Stimulated activated CD8-positive, alpha-beta memory T cell treated with anti-CD3 and anti-CD28 coated beads, Interleukin-15, amount 100 ng/mL, for 1 hour (primary cell): Measurements from ENCODE around the gene SLC27A1.
A peak's percentile ranks its signal among the peaks of the same experiment; 100 is the strongest.

Source experiments
- DNase-seq: peaks from one replicate; pipeline ENCODE4 v3.0.0-alpha.2; 2020; ENCODE audit warnings: low read depth

The SLC27A1 gene

DNA sequence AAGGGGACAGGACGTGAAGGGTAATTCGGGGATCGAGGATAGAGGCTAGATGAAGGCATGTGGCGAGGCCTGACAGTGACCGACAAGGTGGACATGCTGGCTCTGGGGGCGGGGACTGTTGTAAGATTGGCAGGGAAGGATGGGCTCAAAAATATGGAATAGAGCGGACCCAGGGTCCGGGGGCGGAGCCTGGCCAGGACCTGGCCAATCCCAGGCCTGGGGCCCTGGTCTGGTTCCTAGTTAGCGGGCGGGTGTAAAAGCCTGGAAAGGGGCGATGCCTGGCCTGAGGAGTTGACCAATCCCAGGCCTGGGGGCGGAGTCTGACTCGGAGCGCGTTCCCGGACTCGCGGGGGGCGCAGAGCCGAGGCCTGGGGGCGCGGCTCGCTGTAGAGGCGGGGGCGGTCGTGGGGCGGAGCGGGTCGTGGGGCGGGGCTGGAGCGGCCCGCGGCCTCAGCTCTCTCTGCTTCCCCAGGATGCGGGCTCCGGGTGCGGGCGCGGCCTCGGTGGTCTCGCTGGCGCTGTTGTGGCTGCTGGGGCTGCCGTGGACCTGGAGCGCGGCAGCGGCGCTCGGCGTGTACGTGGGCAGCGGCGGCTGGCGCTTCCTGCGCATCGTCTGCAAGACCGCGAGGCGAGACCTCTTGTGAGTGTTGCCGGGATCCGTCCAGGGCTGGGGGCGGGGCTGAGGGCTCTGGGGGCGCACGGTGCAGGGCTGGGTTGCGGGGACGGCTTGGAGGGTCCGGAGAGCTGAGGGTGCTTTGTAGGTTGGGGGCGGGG lies at the start of gene SLC27A1:
TSS of gene SLC27A1 (plus strand) at position 457 of the 774 bp plus-strand sequence. CDS start at position 474, 17 bp downstream.
- DNase-seq: peak; percentile 75

DNA sequence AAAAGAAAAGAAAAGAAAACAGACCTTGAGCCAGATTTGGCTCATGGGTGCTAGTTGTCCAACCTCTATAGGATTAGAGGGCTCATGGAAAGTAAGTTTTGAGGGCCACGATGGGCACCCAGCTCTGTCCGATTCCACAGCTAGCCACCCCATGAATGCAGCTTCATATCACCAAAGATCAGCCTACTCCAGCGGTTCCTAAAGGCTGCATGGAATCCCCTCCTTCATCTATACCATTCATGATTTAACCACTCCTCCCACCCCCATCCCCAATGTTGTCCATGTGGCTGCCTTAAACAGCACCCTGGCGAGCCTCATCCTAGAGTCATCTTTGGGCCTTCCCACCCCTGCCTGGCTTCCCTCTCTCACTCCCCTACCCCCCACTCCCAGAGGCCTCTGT lies 48.4 kb upstream of the SLC27A1 start:
- no peak for DNase-seq

DNA sequence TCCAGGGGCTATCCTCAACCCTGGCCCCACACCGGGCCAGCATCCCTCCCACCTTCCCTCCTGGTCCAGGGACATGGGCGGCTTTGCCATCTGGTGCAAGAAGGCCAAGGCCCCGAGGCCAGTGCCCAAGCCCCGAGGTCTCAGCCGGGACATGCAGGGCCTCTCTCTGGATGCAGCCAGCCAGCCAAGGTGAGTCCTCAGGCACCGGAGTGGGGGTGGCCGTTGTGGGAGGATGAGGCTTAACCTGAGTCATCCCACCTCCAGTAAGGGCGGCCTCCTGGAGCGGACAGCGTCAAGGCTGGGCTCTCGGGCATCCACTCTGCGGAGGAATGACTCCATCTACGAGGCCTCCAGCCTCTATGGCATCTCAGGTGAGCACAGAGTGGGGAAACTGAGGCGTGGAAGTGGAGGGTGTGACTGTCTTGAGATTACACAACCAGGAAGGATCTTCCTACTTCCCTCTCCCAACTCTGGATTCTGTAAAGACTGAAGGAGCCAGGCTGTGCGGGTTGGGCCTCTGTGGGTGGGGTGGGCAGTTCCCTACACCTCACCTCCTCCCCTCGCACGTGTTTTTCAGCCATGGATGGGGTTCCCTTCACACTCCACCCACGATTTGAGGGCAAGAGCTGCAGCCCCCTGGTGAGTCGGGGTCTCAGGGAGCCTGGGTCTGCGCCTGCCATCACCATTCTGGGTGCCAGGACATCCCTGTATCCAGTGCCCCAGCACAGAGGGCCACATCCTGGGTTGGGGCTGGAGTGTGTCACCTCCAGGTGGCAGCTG lies 46.7 kb upstream of the SLC27A1 start:
- DNase-seq: no peak

DNA sequence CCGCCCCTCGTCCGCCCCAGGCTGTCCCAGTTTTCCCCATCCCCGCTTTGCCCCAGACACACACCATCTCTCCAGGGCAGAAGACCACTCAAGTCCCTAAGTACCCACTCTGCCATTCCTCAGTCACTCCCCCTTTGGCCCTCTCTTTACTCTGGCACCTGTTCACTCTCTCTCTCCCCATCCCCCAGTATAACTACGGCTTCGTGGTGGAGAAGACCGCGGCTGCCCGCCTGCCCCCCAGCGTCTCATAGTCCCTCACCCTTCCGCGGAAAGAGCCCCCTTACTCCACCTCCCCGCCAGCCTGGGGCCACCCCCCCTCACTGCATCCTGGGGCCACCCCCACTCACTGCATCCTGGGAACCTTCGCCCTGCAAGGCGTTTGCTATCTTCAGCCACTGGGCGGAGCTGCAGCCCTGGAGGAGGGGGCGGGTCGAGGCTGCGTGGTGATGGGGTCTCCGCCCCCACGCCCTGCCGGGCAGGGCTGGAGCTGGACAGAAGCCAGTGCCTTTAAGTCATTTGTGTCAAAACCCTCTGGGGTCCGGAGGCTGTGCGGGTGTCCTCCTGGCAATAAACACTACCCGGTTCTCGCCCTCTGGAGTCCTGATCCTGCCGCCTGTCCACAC lies 45.5 kb upstream of the SLC27A1 start:
- no peak for DNase-seq

DNA sequence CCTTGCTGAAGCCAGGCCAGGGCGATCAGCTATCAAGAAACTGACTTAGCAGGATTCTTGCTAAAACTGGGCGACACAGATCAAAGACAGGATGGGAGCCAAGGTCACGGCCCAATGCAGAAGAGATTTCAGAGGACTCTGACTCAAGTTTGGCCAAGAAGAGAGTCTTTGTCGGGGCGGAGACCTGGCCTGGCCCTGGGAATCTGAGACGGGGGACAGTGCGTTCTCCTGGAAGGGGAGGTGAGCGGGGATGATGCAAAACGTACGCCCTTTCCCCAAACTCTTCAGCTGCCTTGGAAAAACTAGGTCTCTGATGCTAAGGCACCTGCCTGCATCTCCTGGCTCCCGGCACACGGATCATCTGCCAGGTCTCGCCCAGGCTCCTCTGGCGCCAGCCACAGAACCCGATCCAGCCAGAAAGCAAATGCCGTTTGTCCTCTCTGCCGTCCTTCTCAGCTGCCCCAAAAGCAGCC lies 40.6 kb upstream of the SLC27A1 start:
- DNase-seq: no peak

DNA sequence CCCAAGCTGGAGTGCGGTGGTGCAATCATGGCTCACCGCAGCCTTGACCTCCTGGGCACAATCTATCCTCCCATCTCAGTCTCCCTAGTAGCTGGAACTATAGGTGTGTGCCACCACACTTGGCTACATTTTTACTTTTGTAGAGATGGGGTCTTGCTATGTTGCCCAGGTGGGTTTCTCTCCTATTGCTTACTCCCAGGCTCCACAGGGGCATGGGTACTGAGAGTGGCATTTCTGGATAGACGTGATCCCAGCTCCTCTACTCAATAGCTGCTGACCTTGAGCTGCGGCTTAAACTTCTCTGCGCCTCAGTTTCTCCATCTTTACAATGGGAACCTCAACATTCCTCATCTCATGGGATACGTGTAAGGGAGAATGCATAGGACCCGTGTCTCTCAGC lies 38.9 kb upstream of the SLC27A1 start:
- DNase-seq: no peak

DNA sequence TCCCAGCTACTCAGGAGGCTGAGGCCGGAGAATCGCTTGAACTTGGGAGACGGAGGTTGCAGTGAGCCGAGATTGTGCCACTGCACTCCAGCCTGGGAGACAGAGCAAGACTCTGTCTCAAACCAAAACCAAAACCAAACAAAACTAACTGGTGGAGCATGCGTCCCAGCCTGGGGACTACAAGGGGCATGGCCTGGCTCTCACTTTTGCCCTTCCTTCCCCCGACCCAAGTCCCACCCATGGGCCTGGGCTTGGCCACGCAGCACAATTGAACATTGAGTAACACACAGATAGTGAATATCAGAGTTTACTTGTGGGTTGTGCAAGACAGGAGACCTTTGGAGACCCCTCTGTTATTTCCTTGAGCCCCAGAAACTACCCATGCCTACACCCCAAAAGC lies 35.1 kb upstream of the SLC27A1 start:
- DNase-seq: no peak

DNA sequence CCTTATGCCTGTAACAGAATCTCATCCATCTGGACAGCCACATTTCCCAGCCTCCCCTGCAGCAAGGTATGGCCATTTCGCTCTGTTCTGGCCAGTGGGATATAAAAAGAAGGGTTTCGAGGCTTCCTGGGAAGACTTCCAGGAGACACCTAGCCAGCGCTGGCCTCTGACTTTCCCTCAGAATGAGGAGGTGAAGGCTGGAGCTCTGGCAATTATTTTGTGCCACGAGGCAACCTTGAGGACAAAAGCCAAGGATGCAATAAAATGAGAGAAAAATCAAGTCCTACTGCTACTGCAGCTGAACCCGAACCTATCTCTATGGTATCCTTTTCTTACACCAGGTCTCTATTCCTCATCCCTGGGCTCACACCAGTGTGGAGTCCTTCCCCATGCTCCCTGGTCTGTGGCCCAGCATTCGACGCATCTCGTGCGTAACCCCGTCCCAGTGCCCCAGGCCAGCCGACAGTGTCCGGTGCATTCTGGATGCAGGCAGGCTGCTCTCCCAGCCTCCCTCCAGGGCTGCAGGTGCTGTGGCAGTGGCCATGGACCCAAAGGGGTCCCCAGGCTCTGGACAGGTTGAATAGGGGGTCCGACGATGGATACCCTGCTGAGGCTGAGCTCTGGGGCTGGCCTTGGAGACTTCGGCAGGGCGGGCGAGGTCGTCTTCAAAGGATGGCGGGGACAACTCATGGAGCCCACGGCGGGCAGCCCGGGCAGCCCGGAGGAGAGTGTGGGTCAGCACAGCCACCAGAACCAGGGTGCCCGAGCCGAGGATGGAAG lies 34.0 kb upstream of the SLC27A1 start:
- DNase-seq: no peak

DNA sequence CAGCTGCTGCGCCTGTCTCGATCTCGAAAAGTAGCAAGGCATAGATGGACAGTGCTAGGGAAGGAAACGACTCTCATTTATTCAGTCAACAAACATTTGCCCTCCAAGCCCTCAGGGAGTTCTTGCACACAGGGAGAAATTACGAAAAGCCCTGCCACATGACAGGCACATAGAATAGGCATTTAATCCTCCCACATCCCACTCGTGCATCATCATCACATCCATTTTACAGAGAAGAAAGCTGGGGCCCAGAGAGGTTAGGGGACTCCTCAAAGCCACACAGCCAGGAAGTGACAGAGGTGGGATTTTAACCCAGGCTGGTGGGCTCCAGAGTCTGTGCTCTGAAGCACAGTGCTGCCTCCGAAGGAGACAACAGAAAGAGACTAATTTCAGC lies 33.5 kb upstream of the SLC27A1 start:
- DNase-seq: no peak

DNA sequence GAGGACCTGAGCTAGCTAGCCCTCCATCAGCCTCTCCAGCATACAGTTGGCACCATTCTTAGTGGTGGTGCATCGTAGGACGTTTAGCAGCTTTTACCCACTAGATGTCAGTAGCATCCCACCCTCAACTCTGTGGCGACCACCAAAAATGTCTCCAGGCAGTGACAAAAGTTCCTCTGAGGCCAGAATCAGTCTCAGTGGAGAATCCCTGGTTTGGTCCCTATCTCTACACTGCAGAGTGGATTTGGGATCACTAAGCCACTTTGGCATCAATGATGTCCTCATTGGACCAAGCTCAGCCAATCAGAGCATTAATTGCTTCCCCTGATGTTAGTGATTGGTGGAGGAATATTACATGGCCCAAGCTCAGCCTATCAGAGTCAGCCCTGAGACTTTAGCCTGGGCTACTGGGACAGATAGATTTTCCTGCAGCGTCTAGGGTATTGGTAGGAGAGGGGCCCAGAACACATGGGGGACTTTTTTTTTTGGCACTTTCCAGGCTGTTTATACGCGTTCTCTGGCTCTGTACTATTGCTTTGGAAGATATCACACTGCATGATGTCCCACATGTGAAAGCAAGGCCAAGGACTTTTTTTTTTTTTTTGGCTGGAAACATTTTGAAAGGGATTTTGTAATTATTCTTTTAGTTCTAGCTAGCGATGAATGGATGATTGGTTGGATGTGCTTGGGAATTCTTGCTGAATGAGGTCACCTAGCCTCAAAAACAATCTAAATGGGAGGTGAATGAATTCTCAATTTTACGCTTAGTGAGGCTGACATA lies 28.9 kb upstream of the SLC27A1 start:
- no peak for DNase-seq

DNA sequence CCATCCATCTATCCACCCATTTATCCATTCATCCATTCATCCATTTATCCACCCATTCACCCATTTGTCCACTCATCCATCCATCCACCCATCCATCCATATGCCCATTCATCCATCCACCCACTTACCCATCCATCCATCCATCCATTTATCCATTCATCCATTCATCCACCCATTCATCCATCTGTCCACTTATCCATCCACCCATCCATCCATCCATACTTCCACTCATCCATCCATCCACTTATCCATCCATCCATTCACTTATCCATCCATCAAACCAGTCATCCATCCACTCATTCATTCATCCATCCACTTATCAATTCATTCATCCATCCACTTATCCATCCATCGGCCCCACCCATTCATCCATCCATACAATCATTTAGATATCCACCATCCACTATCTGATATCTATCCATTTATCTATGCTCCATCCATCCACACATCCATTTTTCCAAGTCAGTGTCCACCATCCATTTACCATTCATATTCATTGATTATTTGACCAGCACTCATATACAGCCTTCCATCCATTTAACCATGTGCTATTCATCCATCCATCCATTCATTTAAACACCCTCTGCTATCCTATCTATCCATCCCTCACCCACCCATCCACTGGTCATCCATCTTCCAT lies 24.7 kb upstream of the SLC27A1 start:
- no peak for DNase-seq

DNA sequence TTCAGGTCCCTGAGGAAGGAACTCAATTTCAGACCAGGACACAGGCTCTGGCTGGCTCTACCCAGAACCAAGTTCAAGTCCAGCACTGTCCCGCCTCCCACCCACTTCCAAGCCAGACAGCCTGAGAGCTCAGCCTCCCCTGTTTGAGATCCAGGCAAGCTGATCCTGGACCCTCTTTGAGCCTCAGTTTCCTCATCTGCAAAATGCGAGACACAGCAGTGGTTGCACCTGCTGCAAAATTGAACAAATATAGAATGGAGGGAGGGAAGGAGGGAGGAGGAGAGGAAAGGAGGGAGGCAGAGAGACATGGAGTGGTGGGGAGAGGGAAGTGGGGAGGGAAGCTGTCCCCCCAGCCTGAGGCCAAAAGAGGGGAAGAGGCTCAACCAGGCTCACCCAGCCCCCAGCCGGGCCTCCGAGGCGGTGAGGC lies 22.6 kb upstream of the SLC27A1 start:
- no peak for DNase-seq

DNA sequence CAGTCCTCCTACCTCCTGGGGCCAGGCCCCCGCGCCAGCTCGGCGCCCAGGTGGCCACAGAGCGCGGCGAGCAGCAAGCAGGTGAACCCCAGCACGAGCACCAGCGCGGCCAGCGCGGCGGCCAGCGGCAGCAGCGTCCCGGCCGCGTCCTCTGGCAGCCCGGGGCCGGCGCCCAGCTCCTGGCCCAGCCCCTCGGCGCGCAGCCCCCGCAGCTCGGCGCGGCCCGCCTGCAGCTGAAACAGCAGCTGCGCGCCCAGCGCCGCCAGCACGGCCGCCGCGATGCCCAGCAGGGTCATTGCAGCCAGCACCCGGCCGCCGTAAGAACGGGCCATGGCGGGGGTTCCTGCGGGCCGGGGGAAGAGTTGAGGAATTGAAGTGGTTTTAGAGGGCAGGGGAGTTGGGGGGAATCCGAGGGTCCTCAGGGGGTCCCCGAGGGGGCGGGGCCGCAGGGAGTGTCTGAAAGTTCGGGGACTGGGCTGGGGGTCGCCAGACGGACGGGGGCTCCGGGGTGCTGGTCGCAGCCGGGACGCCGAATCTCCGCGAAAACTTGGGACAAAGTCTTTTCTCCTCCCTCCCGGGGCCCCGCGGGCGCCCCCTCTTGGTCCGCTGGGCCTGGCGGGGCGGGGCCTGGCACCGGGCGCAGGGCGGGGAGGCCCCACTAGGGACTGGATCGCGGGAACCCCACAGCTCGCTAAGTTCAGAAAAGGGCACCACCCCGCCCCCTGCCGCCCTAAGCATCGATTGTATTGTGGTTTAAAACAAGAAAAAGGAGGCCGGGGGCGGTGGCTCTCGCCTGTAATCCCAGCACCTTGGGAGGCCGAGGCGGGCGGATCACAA lies 22.0 kb upstream of the SLC27A1 start, which contains the start of gene TMEM221:
TSS of gene TMEM221 (minus strand) at position 538 of the 837 bp plus-strand sequence. CDS start at position 332, 206 bp downstream.
- DNase-seq: no peak

DNA sequence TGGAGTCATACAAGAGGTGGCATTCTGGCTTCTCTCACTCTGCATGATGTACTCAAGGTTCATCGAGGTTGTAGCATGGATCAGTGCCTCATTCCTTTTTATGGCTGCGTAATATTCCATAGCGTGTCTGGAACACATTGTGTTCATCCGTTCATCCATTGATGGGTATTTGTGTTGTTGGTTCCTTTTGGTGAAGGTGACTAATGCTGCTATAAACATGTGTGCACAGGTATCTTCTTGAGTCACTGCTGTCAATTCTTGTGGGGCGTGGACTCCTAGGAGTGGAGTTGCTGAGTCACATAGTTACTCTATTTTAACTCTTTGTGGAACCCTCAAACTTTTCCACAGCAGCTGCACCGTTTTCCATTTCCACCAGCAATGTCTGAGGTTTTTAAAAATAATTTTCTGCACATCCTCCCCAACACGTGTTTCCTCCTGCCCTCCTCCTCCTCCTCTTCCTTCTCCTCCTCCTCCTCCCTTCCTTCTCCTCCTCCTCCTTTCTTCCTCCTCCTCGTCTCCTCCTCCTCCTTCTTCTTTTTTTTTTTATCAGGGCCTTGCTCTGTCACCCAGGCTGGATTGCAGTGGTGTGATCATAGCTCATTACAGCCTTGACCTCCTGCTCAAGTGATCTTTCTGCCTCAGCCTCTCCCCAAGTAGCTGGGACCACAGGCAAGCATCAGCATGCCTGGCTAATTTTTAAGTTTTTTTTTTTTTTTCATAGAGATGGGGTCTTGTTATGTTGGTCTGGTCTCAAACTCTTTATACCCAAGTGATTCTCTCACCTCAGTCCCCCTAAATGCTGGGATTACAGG lies 19.9 kb upstream of the SLC27A1 start:
- DNase-seq: no peak

DNA sequence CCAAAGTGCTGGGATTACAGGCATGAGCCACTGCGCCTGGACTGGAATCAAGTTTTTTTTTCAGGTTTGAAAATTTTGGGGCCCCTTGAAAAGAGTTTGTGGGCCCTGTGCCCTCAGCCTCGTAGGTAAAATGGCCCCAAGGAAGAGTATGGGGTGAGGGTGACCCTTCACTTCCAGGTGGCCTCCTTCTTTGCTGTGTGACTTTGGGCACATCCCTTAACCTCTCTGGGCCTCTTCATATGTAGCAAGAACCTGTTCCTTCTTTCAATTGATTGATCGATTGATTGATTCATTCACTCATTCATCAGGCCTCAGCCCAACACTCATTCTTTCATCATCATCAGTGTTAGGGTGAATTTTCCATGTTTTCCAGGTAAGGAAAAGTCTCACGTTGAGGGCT lies 18.5 kb upstream of the SLC27A1 start:
- no peak for DNase-seq

DNA sequence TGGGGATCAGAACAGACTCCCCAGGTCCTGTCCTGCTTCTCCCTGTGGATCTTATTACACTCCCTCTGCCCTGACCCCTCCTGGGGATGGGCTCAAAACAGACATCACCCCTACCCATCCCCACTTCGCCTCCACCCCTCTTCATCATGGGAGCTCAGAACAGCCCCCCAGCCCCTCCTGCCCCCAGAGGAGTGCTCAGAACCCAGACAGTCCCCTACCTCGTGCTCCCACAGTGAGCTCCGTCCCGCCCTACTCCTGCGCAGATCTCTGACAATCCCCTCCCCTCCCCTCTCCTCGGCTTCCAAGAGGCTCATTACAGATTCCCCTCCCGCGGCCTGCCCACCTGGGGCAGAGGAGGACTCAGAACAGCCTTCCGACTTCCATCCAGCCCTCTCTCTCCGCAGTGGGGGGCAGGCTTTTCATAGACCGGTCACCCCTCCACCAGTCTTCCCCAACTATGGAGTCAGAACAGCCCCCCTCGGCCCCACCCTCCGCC lies 15.7 kb upstream of the SLC27A1 start:
- DNase-seq: no peak

DNA sequence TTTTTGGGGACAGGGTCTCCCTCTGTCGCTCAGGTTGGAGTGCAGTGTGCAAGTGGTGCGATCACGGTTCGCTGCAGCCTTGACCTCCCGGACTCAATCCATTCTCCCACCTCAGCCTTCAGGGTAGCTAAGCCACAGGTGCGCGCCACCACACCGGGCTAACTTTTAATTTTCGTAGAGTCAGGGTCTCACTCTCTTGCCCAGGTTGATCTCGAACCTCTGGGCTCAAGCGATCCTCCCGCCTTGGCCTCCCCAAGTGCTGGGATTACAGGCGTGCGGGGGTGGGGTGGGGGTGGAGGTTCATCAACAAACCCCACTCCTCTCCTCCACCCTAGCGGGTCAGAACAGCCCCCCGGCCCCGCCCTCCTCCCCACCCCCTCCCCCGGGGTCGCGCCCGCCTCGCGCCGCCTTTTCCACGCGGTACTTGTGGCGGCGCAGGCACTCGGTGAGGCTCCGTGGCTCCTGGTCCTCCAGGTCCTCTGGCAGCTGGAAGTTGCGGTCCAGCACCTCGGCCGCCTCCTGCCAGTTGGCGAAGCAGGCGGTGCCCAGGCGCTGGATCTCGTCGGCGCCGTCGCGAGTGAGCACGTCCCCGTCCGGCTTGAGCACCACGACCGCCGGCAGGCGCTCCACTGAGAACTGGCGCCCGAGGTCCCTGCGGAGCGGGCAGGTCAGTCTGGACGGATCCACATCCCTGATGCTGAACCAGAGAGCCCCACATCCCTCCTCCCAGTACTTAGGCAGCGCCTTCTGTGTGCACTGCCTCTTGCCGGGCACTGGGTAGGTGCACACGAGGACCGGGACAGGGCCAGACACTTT lies 14.8 kb upstream of the SLC27A1 start:
- DNase-seq: no peak

DNA sequence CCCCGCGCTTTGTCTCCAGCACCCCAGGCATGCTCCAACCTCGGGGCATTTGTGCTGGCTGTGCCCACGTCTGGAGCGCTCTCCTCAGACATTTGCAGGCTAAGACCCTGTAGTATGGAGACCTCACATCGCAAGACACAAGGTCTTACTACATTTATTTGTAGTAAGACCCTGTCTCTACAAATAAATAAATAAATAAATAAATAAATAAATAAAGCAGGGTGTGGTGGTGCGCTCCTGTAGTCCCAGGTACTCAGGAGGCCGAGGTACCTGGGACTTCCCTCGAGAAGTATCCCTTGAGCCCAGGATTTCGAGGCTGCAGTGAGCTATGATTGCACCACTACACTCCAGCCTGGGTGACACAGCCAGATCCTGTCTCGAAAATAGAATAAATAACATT lies 14.2 kb upstream of the SLC27A1 start:
- DNase-seq: no peak
